Stimulated activated CD4-positive, alpha-beta T cell treated with anti-CD3 and anti-CD28 coated beads, Interleukin-1b, Interleukin-23, amount 100 ng/mL, for 24 hours (primary cell): ENCODE results near the gene LRRC52.
A peak's percentile ranks its signal among the peaks of the same experiment; 100 is the strongest.
"Not testable (repeated sequence)": the region's sequence is repeated elsewhere in the genome, so short reads cannot be mapped to it uniquely, and the experiment has no call there.

Experiments
- DNase-seq, 4 experiments: peaks; one replicate each; pipeline ENCODE4 v3.0.0-alpha.2; 2020; ENCODE audit warnings: low read depth in 4 of 4, low spot score in 1 of 4

The LRRC52 gene

DNA sequence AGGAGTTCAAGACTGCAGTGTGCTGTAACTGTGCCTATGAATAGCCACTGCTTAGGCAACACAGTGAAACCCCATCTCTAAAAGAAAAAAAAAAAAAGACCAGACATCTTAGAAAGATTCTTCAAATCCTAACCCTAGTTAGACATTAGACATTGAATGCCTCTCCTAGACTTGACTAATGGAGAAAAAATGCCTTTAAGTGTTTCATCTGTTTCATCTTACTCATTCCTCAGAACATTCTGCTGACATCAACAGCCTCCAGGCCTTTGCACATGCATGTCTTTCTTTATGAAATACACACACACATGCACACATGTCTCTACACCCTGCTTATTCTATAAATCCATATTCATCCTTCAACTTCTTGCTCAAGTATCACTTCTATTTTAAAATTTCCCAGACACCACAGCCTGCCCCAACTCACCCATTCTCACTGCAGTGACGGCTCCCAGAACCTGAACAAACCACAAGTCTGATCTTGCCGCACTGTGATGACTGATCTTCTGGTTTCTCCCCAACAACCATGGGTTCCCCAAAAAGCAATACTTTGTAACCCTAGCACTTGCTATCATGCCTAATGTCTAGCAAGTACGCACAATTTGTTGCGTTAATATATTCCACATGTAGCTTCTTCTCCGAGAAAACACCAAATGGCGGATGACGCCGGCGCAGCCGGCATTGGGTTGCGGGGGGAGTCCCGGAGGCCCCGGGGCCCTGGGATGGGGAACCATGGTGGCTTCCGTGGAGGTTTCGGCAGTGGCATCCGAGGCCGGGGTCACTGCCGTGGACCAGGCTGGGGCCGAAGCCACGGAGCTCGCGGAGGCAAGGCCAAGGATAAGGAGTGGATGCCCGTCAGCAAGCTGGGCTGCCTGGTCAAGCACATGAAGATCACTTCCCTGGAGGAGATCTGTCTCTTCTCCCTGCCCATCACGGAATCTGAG is 37.4 kb downstream of the LRRC52 start:
- no peak for DNase-seq

GRCh38 chr1:165581926-165582325 is 38.1 kb downstream of the LRRC52 start:
- DNase-seq = no peak

GRCh38 chr1:165586398-165586797 is 42.6 kb downstream of the LRRC52 start:
- DNase-seq = no peak

- not testable (repeated sequence) for DNase-seq
Observed at GRCh38 chr1:165591391-165591790, 47.6 kb downstream of the LRRC52 start.

- DNase-seq = peak; percentile 58 to 82 (median 61)
Observed at GRCh38 chr1:165592945-165593823, 49.4 kb downstream of the LRRC52 start.

DNA sequence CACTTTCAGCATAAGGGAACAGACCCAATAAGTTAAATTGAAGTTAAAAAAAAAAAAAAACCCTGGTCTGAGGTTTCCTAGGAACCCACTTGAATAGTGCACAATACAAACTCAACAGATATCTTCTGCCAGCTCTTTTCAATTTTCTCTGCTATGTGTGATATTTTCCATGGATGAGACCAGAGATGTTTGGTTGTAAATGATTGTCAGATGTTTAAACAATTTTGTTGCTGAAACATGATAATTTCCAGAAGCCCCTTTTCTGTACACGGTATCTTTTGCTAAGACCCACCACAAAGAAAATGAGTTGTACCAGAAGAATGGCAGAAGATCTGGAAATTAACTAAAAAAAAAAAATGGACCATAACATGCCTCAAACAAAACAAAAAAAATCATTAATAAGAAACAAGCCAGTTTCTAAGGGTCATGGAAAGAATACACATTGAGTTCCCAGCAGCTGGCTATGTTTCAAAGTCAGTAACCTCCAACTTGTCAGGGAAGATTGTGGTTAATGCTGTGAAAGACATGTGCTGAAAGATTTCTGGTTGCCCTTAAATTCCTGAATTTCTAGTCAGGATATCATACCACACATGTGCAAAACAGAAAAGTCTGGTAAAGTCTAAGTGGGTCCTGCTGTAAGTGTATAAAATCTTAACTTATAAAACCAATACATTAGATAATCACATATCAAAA is 51.6 kb downstream of the LRRC52 start:
- no peak for DNase-seq

DNA sequence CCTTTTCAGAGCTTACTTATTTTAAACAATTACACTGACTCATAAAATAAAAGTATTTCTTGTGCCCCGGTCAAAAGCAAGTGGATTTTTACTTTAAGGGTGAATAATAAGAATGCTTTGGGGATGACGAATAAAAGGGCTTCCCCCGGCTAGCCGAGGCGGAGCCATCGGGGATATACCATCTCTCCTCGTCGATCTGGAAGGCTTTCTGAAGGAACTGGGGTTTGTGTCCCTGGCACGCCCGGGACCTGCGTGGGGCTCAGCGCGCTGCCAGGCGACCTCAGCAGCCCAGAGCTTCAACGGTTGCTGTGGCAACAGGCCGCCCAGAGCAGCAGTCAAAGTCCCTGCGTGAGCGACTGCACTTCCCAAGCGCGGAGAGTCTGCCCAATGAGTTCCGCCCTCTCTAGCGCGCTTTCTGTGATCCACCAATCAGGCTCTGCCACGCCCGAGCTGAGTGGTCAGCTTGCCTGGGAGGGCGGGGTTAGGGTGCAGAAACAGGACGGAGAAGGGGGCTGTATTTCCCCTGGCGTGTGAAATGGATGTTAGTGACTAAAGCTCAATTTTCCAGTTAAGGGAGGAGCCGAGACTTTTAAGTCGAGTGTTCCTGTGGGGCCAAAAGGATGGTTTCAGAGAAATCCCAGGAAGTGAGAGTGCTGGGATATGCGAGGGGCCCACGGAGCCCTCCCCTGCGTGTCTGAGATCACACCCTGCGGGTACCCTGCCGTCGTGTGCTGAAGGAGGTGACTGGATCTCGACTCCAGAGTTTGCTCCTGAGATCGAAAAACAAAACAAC is 54.3 kb downstream of the LRRC52 start:
- DNase-seq = peak; percentile 81 to 95 (median 86)

DNA sequence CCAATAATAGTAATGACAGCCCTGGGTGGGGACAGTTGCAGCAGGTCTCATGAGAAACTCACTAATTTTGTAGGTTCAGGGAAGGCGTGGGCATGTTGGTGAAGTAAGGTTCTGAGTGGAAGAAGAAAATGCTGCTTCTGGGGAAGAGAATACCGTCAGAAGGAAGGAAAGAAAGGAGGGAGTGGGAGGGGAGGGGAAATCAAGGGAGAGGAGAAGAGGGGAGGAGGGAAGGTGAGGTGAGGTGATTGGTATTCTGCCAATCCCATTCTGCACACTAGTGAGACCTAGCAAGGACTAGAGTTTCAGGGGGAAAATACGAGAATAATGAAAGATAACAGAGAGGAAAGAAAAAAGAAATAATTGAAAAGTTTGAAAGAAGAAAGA is 54.9 kb downstream of the LRRC52 start:
- peak in 1 of 4 experiments; percentile 11 for DNase-seq

DNA sequence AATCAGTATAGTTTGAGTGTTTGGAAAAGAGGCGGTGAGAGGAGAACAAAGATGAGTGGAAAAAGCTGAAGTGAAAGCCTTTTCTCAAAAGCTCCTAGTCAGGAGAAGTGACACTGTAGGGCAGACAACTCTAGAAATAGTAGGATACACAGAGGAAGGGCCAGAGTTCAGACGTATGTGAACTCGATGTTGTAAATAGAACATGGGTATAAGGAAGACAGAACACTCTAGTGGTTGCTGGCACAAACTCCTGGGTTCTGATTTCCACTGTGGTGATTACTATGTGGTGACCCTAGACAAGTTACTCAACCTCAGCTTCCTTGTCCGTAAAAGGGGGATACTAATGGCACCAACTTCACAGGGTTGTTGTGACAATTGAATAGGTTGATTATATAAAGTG is 57.0 kb downstream of the LRRC52 start:
- DNase-seq = no peak

GRCh38 chr1:165603810-165604209 is 60.0 kb downstream of the LRRC52 start:
- DNase-seq = no peak

DNA sequence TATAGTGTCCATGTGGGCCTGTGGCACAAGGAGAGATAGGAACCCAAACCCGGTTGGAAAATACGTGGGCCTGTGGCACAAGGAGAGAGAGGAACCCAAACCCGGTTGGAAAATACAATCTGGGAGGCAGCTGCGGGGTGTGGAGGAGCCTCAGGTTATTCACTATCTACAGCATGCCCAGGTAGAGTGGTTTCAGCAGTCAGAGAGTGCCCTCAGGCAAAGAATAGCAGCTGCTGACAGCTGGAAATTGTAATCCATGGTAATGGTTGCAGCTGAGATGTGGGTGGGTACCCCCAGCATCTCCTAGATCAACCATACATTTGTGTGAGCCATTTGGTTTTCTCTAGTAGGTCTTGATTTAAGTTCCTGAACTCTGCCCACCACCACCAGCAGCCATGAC is 61.4 kb downstream of the LRRC52 start:
- no peak for DNase-seq

DNA sequence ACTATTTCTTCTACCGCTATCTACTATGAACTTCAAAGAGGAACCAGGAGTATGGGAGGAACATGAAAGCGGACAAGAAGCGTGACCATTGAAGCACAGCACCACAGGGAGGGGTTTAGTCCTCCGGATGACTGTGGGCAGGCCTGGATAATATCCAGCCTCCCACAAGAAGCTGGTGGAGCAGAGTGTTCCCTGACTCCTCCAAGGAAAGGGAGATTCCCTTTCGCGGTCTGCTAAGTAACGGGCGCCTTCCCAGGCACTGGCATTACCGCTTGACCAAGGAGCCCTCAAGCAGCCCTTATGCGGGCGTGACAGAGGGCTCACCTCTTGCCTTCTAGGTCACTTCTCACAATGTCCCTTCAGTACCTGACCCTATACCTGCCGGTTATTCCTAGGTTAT is 62.9 kb downstream of the LRRC52 start:
- not testable (repeated sequence) for DNase-seq

DNA sequence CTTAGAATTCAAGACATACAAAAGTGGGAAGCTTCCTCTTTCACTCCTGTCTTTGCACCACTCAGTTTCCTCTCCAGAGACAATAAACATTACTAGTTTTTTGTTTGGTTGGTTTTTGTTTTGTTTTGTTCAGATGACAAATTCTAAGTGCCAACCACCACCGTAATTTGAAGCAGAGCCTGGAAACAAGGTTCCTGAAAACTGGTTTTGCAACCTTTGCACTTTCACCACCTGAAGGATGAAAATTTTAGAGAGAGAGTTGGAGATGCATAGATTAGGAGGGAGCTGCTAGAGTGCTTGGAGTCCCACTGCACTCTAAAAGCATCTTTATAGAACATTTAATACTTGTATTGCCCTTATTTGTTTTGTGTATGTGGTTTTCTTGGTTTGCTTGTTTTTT is 67.1 kb downstream of the LRRC52 start:
- DNase-seq = no peak

DNA sequence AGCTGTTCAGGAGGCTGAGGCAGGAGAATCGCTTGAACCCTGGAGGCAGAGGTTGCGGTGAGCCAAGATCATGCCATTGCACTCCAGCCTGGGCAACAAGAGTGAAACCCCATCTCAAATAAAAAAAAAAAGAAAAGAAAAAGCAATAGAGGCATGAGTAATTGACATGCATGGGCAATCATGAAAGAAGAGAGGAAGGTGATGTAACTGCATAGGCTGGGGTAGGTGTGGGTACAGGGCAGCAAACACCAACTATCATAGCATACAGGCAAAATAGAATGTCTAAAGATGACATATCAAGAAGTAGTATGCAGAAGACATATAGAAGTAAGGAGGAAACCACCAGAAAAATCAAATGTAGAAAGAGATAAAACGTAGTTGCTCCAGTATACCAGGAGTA is 68.3 kb downstream of the LRRC52 start:
- no peak for DNase-seq
